HEK293T (cell line): Measurements from ENCODE around the gene FBXO28.
"Not testable (repeated sequence)": the region's sequence is repeated elsewhere in the genome, so short reads cannot be mapped to it uniquely, and the experiment has no call there.

Experiments
- CTCF ChIA-PET: fragments of 350-600 bp; formaldehyde crosslinking; extraction: SDS; loops from one replicate; lab custom pipeline; 2021; ENCODE audit warnings: antibody characterized with exemption, inconsistent platforms; lab: Yijun Ruan, JAX
- POLR2A ChIA-PET: fragments of 350-600 bp; formaldehyde crosslinking; extraction: SDS; loops from one replicate; lab custom pipeline; 2020; ENCODE audit warnings: antibody characterized with exemption, inconsistent platforms; lab: Yijun Ruan, JAX
- DNase-seq: peaks from one replicate; pipeline ENCODE4 v3.0.0; 2012; ENCODE audit warnings: mixed read lengths; ENCODE audit errors: extremely low spot score
- ARNT ChIP-seq: fragments of 450-650 bp; IDR thresholded peaks from 2 replicates; pipeline ENCODE4 v1.6.1; 2017; ENCODE audit warnings: mild to moderate bottlenecking
- BHLHE40 ChIP-seq: fragments of 450-650 bp; IDR thresholded peaks from 2 replicates; pipeline ENCODE4 v1.6.1; 2016; ENCODE audit warnings: mild to moderate bottlenecking, moderate library complexity, borderline replicate concordance
- CTBP1 ChIP-seq: fragments of 450-650 bp; IDR thresholded peaks from 2 replicates; pipeline ENCODE4 v1.6.1; 2016; ENCODE audit warnings: borderline replicate concordance
- ELF4 ChIP-seq: fragments of 450-650 bp; IDR thresholded peaks from 2 replicates; pipeline ENCODE4 v1.6.1; 2017; ENCODE audit warnings: antibody characterized with exemption
- FOXA1 ChIP-seq: fragments of 450-650 bp; IDR thresholded peaks from 2 replicates; pipeline ENCODE4 v1.6.1; 2016; ENCODE audit warnings: mild to moderate bottlenecking
- FOXK2 ChIP-seq: fragments of 450-650 bp; IDR thresholded peaks from 2 replicates; pipeline ENCODE4 v1.6.1; 2016; ENCODE audit warnings: mild to moderate bottlenecking
- FOXM1 ChIP-seq: fragments of 450-650 bp; IDR thresholded peaks from 2 replicates; pipeline ENCODE4 v1.6.1; 2017; ENCODE audit warnings: mild to moderate bottlenecking, borderline replicate concordance
- HDGF ChIP-seq: fragments of 450-650 bp; IDR thresholded peaks from 2 replicates; pipeline ENCODE4 v1.6.1; 2017; ENCODE audit warnings: antibody characterized with exemption, borderline replicate concordance
- L3MBTL2 ChIP-seq: fragments of 450-650 bp; conservative IDR thresholded peaks from 2 replicates; pipeline ENCODE4 v1.6.1; 2016; ENCODE audit warnings: mild to moderate bottlenecking
- LEF1 ChIP-seq: fragments of 450-650 bp; IDR thresholded peaks from 2 replicates; pipeline ENCODE4 v1.6.1; 2017; ENCODE audit warnings: mild to moderate bottlenecking, borderline replicate concordance
- NFRKB ChIP-seq: fragments of 450-650 bp; IDR thresholded peaks from 2 replicates; pipeline ENCODE4 v1.6.1; 2016; ENCODE audit warnings: mild to moderate bottlenecking, moderate library complexity
- PKNOX1 ChIP-seq: fragments of 450-650 bp; IDR thresholded peaks from 2 replicates; pipeline ENCODE4 v1.6.1; 2016
- SP1 ChIP-seq: fragments of 450-650 bp; IDR thresholded peaks from 2 replicates; pipeline ENCODE4 v1.6.1; 2017
- SUZ12 ChIP-seq: fragments of 450-650 bp; IDR thresholded peaks from 2 replicates; pipeline ENCODE4 v1.6.1; 2016; ENCODE audit warnings: mild to moderate bottlenecking
- TARDBP ChIP-seq: fragments of 450-650 bp; IDR thresholded peaks from 2 replicates; pipeline ENCODE4 v1.6.1; 2016
- ZNF384 ChIP-seq: fragments of 450-650 bp; IDR thresholded peaks from 2 replicates; pipeline ENCODE4 v1.6.1; 2016

FBXO28 gene

GRCh38 chr1:224068458-224069072 is 45.3 kb upstream of the FBXO28 start:
- TF ChIP-seq TARDBP = no peak
- no peak for TF ChIP-seq SP1
- CTCF ChIA-PET = interaction anchor here (1.6 kb wide), 1 partner anchor 18 kb away, joined by 4 read pairs; no protein-coding TSS in a partner anchor
- POLR2A ChIA-PET = interaction anchor here (1.0 kb wide), 1 partner anchor 76 kb away, joined by 3 read pairs; no protein-coding TSS in a partner anchor
- DNase-seq = no peak

GRCh38 chr1:224069138-224069537 is 44.8 kb upstream of the FBXO28 start:
- DNase-seq = no peak
- ChIA-PET CTCF (no interaction called here), POLR2A (no interaction called here)
- TF ChIP-seq FOXM1 (no peak), CTBP1 (no peak), NFRKB (no peak), FOXA1 (no peak), TARDBP (no peak), HDGF (no peak), ZNF384 (no peak), ARNT (no peak), ELF4 (no peak), SUZ12 (no peak), SP1 (no peak)

GRCh38 chr1:224070521-224070920 is 43.4 kb upstream of the FBXO28 start:
- no peak for TF ChIP-seq NFRKB
- TF ChIP-seq CTBP1 = no peak
- ChIA-PET POLR2A (no interaction called here), CTCF (interaction anchor here (0.9 kb wide), 1 partner anchor 14 kb away, joined by 3 read pairs; no protein-coding TSS in a partner anchor)
- no peak for DNase-seq

GRCh38 chr1:224076407-224076806 is 37.5 kb upstream of the FBXO28 start:
- ChIA-PET CTCF (no interaction called here), POLR2A (no interaction called here)
- no peak for DNase-seq
- TF ChIP-seq ELF4 = no peak
- no peak for TF ChIP-seq FOXM1
- TF ChIP-seq SUZ12 = no peak
- no peak for TF ChIP-seq HDGF

- POLR2A ChIA-PET, DNase-seq: not testable (repeated sequence)
- CTCF ChIA-PET = interaction anchor here (1.0 kb wide), 1 partner anchor 9 kb away, joined by 4 read pairs; no protein-coding TSS in a partner anchor
Measured at GRCh38 chr1:224079644-224080043, 34.3 kb upstream of the FBXO28 start.

DNA sequence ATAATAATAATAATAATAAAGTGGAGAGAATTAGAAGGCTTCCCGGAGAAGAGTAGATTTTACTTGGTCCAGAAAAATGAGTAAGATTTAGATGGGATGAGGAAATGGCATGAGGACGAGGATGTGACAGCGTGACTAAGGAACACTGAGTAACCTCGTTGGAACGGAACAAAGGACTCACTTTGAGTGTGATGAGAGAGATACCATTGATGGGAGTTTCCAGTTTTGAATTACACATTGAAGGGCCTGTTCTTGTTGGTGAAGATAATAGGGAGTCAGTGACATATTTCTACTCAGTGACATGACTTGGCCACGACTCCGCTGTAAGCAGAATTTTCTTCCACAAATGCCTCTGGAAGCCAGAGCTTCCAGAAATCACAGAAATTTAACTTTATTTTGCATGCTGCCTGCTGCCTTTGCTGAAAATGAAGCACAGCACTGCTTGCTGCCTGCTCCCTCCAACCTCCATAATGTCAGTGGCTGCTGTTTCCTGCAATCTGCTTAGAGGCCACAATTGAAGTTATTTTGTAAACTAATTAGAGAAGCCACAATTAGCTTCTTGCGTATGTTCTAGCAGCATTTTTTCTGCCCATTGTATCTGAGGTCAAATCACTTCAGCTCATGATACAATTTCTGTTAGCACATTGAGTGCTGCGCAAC is 33.7 kb upstream of the FBXO28 start:
- no peak for DNase-seq
- POLR2A ChIA-PET = no interaction called here
- CTCF ChIA-PET = interaction anchor here (1.0 to 1.2 kb wide), 2 partner anchors 9 to 29 kb away, joined by 4 to 6 read pairs; no protein-coding TSS in a partner anchor
- no peak for TF ChIP-seq LEF1
- TF ChIP-seq ZNF384 = no peak
- no peak for TF ChIP-seq FOXM1
- TF ChIP-seq HDGF = no peak

GRCh38 chr1:224081604-224082003 is 32.3 kb upstream of the FBXO28 start:
- CTCF ChIA-PET = interaction anchor here (0.6 kb wide), 1 partner anchor 46 kb away, joined by 3 read pairs; no protein-coding TSS in a partner anchor
- POLR2A ChIA-PET = no interaction called here
- no peak for DNase-seq
- TF ChIP-seq PKNOX1 (no peak), HDGF (no peak), NFRKB (no peak), ARNT (no peak), ZNF384 (no peak), LEF1 (no peak), FOXM1 (no peak), SUZ12 (no peak), FOXK2 (no peak), TARDBP (no peak), ELF4 (no peak), BHLHE40 (no peak), CTBP1 (no peak), SP1 (no peak), FOXA1 (no peak), L3MBTL2 (no peak)

GRCh38 chr1:224082146-224082545 is 31.8 kb upstream of the FBXO28 start:
- ChIA-PET CTCF (interaction anchor here (0.6 kb wide), 1 partner anchor 46 kb away, joined by 3 read pairs; no protein-coding TSS in a partner anchor), POLR2A (no interaction called here)
- DNase-seq = no peak
- no peak for TF ChIP-seq FOXM1
- TF ChIP-seq ZNF384 = no peak
- TF ChIP-seq PKNOX1 = no peak
- no peak for TF ChIP-seq CTBP1
- no peak for TF ChIP-seq SP1
- no peak for TF ChIP-seq L3MBTL2
- TF ChIP-seq NFRKB = no peak
- TF ChIP-seq FOXK2 = no peak
- no peak for TF ChIP-seq ELF4
- no peak for TF ChIP-seq ARNT
- no peak for TF ChIP-seq BHLHE40
- TF ChIP-seq LEF1 = no peak
- no peak for TF ChIP-seq HDGF
- TF ChIP-seq FOXA1 = no peak
- no peak for TF ChIP-seq SUZ12
